ENCODE measurements around the gene C21orf91. TPM values are rescaled to one million over a fixed set of nuclear protein-coding genes. Genes with fewer than 3 reads are reported as not detected.

The C21orf91 gene
- total and polyA plus RNA-seq, 2 experiments from 2014 or later = 10.9 to 20.0 TPM

GRCh38 chr21:17803536-17803935, 15.6 kb downstream of the C21orf91 start:
- Mint-ChIP-seq H3K27ac (no peak overlapping the region), H3K9me3 (peaks cover 22% of the 10 kb centered on the region), H3K4me3 (no peak overlapping the region), H3K36me3 (ENCODE audit: low read depth) (peaks cover 66% of the 10 kb centered on the region), H3K4me1 (peaks cover 3% of the 10 kb centered on the region; the same call in 1 of the 3 replicates), H3K27me3 (ENCODE audit: insufficient read depth, low read depth, poor library complexity) (peaks cover 8% of the 10 kb centered on the region)
- DNase-seq (ENCODE audit: low spot score) (no peak), ATAC-seq (no peak)
- peaks cover 34% of the 10 kb centered on the region for H3K79me2 ChIP-seq (replicated peaks; ENCODE audit: insufficient read depth)
- H3K36me3 ChIP-seq (ENCODE audit: insufficient read depth) = peaks cover 14% of the 10 kb centered on the region
- H3K27ac ChIP-seq (ENCODE audit: low read depth) = no peak overlapping the region
- no peak for TF ChIP-seq JUNB (IDR thresholded peaks at IDR 0.05; ENCODE audit: unreplicated experiment)
- TF ChIP-seq EZH2 (IDR thresholded peaks at IDR 0.05; ENCODE audit: low read depth, unreplicated experiment) = no peak
- TF ChIP-seq REST (IDR thresholded peaks at IDR 0.05; ENCODE audit: unreplicated experiment) = no peak
- TF ChIP-seq ETS1 (IDR thresholded peaks at IDR 0.05) = no peak
- no peak for TF ChIP-seq ZNF331 (CRISPR knock-in tag; IDR thresholded peaks at IDR 0.05; ENCODE audit: low read depth)
- TF ChIP-seq CTCF (conservative IDR thresholded peaks at IDR 0.05; ENCODE audit: low read depth in 2 of 2) = no peak
- TF ChIP-seq ZNF462 (CRISPR knock-in tag; IDR thresholded peaks at IDR 0.05) = no peak
- TF ChIP-seq EZH2phosphoT487 (IDR thresholded peaks at IDR 0.05; ENCODE audit: unreplicated experiment) = no peak
- TF ChIP-seq STAT1 (IDR thresholded peaks at IDR 0.05; ENCODE audit: unreplicated experiment) = no peak
- TF ChIP-seq POLR2AphosphoS5 (IDR thresholded peaks at IDR 0.05; ENCODE audit: low read depth) = no peak
- no peak for TF ChIP-seq NANOG (IDR thresholded peaks at IDR 0.05; ENCODE audit: borderline replicate concordance)
- no peak for TF ChIP-seq ZNF114 (CRISPR knock-in tag; IDR thresholded peaks at IDR 0.05)
- no peak for TF ChIP-seq CREB1 (CRISPR knock-in tag; IDR thresholded peaks at IDR 0.05; ENCODE audit: low read depth)
- H3F3A ChIP-seq (replicated peaks; ENCODE audit: low read depth) = no peaks in the 10 kb centered on the region
- H3K4me3 ChIP-seq = no peak overlapping the region
- H4K20me1 ChIP-seq (replicated peaks; ENCODE audit: insufficient read depth) = no peaks in the 10 kb centered on the region
- H3K9me2 ChIP-seq (ENCODE audit: insufficient read depth) = no peaks in the 10 kb centered on the region
- H3K4me2 ChIP-seq = no peak overlapping the region
- H3K27me3 ChIP-seq (ENCODE audit: insufficient read depth) = no peaks in the 10 kb centered on the region
- no peak overlapping the region for H2AFZ ChIP-seq
- no peaks in the 10 kb centered on the region for H3K4me1 ChIP-seq (ENCODE audit: insufficient read depth)

All from GM23338 (cell line).